HG02763 (cell line): ENCODE results near the gene LONP2.
A peak's percentile ranks its signal among the peaks of the same experiment; 100 is the strongest.

Experiments
- ATAC-seq: cut with Tn5 transposase; IDR thresholded peaks from one replicate; pipeline ENCODE4 v1.9.1; 2021; ENCODE audit warnings: mild to moderate bottlenecking, moderate library complexity; ENCODE audit not compliant: unreplicated experiment

Gene LONP2, protein sequence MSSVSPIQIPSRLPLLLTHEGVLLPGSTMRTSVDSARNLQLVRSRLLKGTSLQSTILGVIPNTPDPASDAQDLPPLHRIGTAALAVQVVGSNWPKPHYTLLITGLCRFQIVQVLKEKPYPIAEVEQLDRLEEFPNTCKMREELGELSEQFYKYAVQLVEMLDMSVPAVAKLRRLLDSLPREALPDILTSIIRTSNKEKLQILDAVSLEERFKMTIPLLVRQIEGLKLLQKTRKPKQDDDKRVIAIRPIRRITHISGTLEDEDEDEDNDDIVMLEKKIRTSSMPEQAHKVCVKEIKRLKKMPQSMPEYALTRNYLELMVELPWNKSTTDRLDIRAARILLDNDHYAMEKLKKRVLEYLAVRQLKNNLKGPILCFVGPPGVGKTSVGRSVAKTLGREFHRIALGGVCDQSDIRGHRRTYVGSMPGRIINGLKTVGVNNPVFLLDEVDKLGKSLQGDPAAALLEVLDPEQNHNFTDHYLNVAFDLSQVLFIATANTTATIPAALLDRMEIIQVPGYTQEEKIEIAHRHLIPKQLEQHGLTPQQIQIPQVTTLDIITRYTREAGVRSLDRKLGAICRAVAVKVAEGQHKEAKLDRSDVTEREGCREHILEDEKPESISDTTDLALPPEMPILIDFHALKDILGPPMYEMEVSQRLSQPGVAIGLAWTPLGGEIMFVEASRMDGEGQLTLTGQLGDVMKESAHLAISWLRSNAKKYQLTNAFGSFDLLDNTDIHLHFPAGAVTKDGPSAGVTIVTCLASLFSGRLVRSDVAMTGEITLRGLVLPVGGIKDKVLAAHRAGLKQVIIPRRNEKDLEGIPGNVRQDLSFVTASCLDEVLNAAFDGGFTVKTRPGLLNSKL

GRCh38 chr16:48244080-48244862 is at the start of gene LONP2:
TSS of gene LONP2 (plus strand) at chr16:48244300. CDS start at chr16:48244389, 89 bp downstream.
- peak; percentile 96 for ATAC-seq

DNA sequence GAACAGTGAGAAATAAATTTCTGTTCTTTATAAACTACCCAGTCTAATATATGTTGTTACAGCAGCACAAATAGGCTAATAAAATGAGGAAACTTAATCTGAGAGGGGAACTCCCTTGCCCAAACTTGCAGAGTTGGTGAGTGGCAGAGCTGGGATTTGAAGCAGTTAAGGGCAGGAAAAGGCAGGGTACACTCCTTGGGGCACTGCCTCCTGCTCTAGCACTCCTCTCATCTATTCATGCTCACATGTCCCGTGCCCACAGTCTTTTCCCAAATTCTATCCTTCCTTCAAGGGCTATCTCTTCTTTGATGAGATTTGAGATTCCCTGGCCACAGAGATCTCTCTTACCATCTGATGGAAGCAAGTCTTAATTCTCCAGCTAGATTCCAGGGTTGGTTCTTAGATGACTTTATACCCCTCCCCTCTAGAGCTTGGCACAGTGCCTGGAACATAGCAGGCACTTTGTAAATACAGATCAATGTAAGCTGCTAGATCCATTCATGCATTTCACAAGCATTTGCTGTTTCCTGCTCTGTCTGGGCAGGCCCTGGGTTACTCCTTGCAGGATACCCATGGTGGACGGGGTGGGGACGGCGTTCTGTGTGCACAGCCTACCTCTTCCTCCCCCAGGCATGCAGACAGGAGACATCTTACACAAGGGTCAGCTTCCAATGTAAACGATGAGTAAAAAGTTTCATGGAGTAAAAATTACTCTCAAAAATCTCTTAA is 49.1 kb upstream of the LONP2 start:
- ATAC-seq, result no peak

DNA sequence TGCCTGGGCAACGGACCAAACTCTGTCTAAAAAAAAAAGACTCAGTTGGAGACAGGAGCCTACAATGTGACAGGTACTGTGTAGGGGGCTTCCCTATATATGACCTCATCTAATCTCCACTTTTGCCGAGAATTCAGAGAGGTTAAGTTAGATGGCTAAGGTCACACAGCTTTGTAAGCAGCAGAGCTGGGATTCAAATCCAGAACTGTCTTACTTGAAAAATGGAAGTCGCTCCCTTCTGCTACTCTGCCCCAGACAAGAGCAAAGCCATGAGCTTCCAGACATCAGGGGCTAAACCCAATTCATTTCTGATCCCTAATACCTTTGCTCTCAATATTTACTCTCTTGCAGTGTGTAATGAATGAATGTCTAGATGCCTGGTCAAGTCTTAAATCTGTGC is 46.8 kb upstream of the LONP2 start:
- ATAC-seq, result no peak

DNA sequence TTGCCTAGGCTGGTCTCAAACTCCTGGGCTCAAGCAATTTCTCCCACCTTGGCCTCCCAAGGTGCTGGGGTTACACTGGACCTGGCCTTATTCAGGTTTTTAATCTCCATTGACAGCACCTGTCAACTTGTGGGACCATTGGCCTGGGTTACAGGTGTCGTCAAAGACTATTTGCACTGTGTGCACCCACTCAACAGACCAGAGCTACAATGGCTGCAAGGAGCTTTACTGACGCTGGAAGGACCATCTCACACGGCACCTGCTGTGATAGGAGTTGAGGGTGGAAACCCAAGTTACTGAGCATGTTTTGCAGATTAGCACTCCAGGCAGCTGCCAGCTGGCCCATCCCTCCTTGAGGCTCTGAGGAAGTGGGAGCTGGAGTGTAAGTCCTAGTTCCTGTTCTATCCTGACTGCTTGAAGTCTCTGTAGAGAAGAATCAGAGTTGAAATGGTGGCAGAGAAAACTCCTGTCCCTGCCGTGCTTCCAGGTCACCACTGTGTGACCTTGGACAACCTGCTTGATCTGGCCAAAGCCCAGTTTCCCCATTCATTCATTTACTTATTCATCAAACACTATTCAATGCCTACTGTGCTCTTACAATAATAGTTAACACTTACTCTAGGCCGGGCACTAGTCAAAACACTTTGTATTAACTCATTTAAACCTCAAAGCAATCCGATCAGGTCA is 42.4 kb upstream of the LONP2 start:
- no peak for ATAC-seq

DNA sequence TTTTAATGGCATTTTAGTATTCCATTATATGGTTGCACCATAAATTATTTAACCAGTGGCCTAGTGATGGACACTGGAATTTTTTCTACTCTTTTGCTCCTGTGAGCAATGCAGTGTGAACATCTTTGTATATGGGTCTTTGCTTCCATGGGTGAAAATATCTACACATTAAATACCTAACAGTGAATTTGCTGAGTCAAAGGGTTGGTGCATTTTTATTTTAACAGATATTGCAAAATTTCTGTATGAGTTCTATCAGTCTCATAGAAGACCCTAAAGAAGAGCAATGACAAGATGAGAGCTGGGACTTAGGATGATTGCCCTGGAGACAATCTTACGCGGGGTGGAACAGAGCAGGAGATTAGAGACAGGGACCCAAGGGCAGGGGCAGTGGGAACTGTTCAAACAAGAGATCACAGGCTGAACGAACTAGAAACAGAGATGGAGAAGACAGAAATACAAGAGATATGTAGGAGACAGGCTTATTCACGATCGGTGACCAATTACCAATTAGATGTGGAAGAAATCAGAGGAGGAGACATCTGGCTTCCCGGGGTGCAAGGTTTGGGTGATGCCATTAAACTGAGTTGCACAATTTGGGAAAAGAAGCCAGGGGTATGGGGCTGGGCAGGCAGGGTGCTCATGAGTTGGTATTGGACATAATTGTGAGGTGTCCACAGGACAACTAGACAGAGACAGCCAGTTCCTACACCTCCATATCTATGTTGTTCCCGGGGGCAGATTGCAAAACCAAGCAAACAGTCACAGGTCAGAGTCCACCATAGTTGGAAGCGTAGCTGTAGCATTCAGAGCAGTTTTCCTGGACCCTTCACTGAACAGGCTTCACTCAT is 39.9 kb upstream of the LONP2 start:
- ATAC-seq, result no peak

- no peak for ATAC-seq
Observed at GRCh38 chr16:48204825-48205151, 39.3 kb upstream of the LONP2 start.

DNA sequence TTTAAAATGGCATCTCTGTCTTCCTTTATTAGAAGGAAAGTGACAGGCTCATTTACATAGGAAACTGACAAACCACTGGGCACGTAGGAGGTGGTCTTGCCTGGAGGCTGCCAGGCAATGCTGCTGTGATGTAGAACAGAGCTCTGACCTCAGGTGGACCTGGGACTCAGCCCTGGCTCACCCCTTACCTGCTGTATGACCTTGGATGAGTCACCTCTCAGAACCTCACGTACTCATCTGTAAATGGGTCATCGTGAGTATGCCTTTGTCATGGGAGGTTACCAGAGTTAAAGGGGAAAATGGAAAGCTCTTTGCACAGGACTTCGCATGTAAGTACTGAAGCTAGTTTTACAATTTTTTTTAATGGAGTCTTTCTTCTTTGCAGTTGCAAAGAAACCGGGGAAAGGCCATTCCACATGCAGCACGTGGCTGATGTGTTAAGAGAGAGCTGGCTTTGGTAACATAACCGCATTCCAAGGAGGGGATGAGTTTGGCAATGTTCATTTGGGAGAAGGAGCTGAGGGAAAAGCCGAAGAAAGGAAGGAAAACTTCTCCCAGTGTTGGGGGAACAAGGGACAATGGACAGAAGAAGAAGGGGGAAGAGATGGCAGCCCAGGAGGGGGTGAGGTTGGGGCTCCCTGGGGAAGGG is 37.4 kb upstream of the LONP2 start:
- ATAC-seq, result no peak

DNA sequence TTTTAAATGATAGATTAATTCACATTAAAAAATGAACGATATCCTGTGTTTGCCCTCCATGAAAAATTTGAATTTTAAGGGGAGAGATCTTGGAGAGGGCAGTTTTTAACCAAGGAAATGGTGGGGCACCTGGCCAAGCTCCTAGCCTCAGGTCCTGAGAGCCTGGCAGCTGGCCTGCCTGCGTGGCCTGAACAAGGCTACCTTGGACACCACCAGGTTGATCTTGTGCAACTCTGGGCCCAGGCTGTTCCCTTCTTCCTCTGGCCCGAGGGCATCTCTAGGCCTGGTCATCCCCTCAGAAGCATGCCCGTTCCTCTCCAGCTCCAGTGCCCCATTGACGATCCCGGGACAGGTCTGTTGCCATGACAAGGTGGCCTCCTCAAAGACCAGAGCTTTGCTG is 33.4 kb upstream of the LONP2 start:
- ATAC-seq, result no peak

DNA sequence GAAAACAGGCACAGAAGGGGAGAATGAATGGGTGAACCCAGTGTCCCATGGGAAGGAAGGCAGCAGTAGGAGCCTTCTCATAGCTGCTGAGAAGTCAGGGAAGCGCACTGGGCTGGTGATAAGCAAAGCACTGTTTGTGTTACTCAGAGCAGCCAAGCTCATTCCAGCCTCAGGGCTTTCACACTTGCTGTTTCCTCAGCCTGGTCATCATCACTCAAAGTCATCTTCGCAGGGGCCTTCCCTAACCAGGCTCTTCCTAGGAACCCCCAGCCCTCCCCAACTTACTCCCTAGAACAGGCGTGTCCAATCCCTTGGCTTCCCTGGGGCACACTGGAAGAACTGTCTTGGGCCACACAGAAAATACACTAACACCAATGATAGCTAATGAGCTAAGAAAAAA is 32.1 kb upstream of the LONP2 start:
- ATAC-seq, result no peak

GRCh38 chr16:48215738-48216137 is 28.4 kb upstream of the LONP2 start:
- no peak for ATAC-seq

DNA sequence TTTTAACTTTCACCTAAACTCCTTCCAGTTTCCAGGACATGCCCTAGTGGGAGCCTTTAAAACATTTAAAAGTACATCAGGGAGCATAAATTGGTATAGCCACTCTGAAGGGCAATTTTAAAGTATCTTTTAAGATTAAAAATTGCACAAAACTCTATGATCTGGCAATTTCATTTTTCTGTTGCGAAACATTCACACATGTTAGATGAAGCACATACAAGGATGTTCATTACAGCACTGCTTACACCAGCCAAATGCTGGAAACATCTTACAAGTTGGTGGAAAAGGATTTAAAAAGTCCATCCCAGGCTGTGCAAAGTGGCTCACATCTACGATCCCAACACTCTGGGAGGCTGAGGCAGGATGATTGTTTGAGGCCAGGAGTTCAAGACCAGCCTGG is 26.4 kb upstream of the LONP2 start:
- ATAC-seq, result no peak

- no peak for ATAC-seq
Observed at GRCh38 chr16:48218473-48218872, 25.6 kb upstream of the LONP2 start.

- ATAC-seq, result no peak
Observed at GRCh38 chr16:48220891-48221290, 23.2 kb upstream of the LONP2 start.

DNA sequence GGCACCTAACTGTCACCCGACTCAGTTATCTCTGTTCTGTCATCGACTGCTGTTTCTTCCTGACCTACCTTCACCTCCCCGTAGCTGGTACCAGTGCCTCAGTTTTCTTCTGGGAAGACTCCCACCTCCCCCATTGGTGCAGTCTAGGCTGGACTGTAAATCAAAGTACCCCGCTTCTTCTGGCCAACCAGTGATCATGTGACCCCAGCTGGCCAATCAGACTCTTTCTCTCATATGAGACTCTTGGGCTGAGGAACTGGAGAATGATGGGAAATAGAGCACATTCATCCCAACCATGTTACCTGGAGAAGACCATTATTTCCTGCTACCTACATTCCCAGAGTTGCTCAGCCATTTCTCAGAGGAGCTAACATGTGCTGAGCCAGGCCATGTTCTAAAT is 20.6 kb upstream of the LONP2 start:
- ATAC-seq, result no peak

DNA sequence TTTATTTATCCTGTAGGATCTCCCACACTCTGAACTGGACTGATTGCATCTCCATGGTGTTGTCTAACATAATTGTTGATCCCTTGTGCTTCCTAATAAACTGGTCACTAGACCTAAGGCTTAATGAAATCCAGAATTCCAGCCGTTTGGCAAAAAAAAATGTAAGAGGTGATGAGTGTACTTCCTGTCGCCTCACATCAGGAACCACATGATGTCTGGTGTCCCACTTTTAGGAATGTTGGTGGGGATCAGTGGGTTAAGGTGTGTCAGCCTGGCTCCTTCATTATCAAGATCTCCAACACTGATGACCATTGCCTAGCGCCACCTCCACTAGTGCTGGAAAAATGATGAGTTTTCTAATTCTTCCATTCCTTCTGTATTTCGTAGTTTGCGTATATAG is 18.6 kb upstream of the LONP2 start:
- ATAC-seq, result no peak

DNA sequence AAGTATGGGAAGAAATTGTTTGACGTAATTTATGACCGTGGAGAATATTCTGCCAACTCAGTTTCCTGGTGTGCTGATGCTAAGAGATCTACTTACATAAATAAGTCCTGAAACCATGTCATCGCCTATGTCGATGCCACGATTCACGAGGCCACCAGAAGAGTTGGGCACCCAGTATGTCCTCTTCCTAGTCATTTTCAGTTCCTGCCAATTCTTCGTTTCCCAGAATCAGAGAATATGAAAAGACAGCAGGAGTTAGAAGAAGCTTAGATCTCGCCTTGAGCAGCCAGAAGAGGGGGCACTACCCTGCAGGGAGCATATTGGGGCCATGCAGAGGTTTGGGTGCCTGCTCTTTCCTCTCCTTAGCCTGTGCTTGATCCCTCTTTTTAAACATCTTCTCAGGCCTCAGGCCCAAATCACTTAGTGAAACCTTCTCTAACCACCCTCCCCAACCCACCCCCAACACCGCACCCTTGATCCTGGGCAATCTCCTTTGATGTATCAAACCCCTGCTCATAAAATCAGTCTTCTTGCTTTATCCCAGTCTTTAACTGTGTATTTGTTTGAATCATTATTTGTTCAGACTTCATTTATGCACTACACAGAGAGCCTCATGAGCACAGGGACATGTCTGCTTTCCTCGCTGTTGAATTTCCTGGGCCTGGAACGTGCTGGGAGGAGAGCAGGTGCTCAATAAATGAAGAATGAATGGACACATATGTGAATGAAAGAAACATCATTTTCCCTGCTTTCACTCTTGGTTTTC is 12.2 kb upstream of the LONP2 start:
- peak; percentile 63 for ATAC-seq

DNA sequence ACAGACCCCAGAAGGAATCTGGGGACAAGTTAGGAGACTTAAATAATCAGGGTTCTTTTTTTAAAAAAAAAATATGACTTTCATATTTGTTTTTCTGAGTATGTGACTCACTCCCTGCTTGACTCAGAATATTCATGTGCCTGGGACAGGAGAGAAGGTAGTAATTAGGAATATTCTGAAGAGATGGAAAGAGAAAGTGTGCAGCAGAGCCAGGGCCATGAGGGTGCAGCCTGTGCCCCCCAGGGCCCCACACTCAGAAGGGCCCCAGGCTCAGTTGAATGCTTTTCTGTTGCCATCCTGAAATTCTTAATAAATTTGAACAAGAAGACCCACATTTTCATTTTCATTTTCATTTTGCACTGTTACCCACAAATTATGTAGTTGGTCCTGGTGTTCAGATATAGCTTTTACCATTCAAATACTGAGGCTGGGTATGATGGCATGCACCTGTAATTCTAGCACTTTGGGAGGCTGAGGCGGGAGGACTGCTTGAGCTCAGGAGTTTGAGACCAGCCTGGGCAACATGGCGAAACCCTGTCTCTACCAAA is 11.5 kb upstream of the LONP2 start:
- ATAC-seq, result no peak

GRCh38 chr16:48234630-48235029 is 9.5 kb upstream of the LONP2 start:
- no peak for ATAC-seq
